ENCODE data around the gene CSTF2. TPM values are rescaled to one million over a fixed set of nuclear protein-coding genes. Genes with fewer than 3 reads are reported as not detected.
A peak's percentile ranks its signal among the peaks of the same experiment; 100 is the strongest.

Gene CSTF2
- polyA plus RNA-seq, 1 donor = 18.0 TPM

DNA sequence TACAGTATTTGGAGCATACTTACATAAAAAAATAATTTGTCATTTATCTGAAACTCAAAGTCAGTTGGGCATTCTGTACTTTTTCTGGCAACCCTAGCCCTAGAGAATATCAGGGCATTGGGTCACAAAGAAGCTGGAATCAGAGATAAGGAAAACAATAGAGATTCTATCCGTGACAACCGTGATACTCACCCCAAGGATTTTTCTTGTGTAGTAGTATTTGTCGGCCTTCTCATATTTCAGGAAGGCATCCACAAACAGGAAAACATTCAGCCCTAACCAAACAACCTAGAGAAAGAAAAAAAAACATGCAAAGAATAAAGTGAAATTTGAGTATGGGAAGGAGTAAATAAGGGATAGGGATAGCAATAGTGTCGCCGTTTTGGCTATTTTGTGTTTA is 50.3 kb downstream of the CSTF2 start:
- WGBS (ENCODE audit: insufficient coverage, low lambda C conversion rate) = no CpG with 5 or more reads among the region's 5 CpGs
- Histone ChIP-seq H3K27me3 (ENCODE audit: control insufficient read depth, insufficient read depth, low read length) (no peaks in the 10 kb centered on the region), H3K9me3 (ENCODE audit: control insufficient read depth, low read depth, low read length) (no peaks in the 10 kb centered on the region), H3K4me1 (ENCODE audit: control insufficient read depth, insufficient read depth, low read length) (no peaks in the 10 kb centered on the region), H3K4me3 (ENCODE audit: low read length) (no peak overlapping the region), H3K27ac (ENCODE audit: low read length) (no peak overlapping the region), H3K36me3 (ENCODE audit: control insufficient read depth, insufficient read depth, low read length) (no peaks in the 10 kb centered on the region)
- no peak for DNase-seq

DNA sequence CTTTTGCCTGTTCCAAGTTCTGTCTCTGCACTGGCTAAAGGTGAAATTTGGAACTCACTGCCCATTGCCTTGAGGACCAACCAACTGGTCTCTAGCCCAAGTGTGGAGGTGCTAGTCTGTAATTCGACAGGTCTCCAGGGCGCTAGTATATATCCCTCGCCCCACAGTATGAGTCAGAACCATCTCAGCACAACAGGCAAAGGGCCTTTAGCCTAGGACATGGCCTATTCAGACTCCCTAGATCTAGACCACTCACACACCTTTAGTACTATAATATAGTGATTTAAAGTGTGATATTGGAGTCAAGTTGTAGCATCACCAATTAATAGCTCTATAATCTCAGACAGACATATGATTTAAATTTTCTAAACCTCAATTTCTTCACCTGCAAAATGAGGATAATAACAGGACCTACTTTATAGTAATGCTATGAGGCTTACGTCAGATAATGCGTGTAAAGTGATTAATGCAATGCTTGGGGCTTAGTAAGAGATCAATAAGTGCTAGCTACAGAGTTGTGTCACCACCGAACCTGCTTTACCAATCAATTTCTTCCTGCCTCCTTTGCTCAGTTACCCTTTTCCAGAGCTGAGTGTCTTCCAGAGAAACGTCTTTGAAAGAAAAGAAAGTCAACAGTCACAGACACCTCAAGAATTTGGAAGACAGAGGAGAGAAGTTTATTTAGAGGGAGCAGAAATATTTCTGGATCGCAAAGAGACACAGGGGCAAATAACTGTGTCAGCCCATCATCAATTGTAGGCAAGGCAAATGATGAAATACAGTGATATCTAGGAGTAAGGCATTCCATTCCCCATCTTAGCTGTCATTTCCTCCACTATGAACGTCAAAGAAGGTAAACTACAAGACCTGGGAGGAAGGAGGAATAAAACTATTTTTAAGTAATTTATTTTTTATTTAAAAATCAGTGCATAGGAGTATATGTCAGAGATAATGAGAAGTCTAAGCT is 51.7 kb downstream of the CSTF2 start:
- Histone ChIP-seq H3K4me1 (ENCODE audit: control insufficient read depth, insufficient read depth, low read length) (no peaks in the 10 kb centered on the region), H3K27ac (ENCODE audit: low read length) (no peak overlapping the region), H3K4me3 (ENCODE audit: low read length) (no peak overlapping the region), H3K9me3 (ENCODE audit: control insufficient read depth, low read depth, low read length) (no peaks in the 10 kb centered on the region), H3K36me3 (ENCODE audit: control insufficient read depth, insufficient read depth, low read length) (no peaks in the 10 kb centered on the region), H3K27me3 (ENCODE audit: control insufficient read depth, insufficient read depth, low read length) (no peaks in the 10 kb centered on the region)
- DNase-seq = no peak
- WGBS (ENCODE audit: insufficient coverage, low lambda C conversion rate) = no CpG with 5 or more reads among the region's 9 CpGs

DNA sequence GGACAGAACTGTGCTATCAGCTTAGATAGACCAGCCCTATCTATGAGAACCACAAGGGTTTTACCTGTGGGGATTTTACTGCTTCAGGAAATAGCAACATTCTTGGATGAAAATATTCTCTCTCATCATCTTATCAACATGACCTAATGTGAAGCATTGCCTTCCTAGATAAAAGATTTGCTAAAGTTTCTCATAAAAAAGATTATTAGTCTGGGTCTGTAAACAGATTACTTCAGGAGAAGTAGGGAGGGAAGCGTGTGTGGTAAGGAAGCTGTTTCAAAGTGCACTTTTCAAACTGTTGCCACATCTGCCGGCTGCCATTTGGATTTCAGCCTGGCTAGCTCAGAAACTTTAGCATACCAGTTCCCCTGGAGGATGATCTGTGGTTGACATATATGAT is 54.1 kb downstream of the CSTF2 start, which contains the start of gene NOX1:
NOX1 (minus strand) TSS at position 35 of the 400 bp plus-strand sequence. CDS start 220 bp downstream, outside the sequence.
- no peaks in the 10 kb centered on the region for H3K36me3 ChIP-seq (ENCODE audit: control insufficient read depth, insufficient read depth, low read length)
- no peaks in the 10 kb centered on the region for H3K4me1 ChIP-seq (ENCODE audit: control insufficient read depth, insufficient read depth, low read length)
- no CpG with 5 or more reads among the region's 2 CpGs for WGBS (ENCODE audit: insufficient coverage, low lambda C conversion rate)
- DNase-seq = peak; percentile 42 to 72
- H3K27ac ChIP-seq (ENCODE audit: low read length) = peak within 1 kb of the TSS; percentile 68
- no peak within 1 kb of the TSS for H3K4me3 ChIP-seq (ENCODE audit: low read length)
- H3K9me3 ChIP-seq (ENCODE audit: control insufficient read depth, low read depth, low read length) = no peaks in the 10 kb centered on the region
- no peaks in the 10 kb centered on the region for H3K27me3 ChIP-seq (ENCODE audit: control insufficient read depth, insufficient read depth, low read length)

- WGBS (ENCODE audit: insufficient coverage, low lambda C conversion rate) = no CpG with 5 or more reads among the region's 2 CpGs
- H3K36me3 ChIP-seq (ENCODE audit: control insufficient read depth, insufficient read depth, low read length) = no peaks in the 10 kb centered on the region
- no peak overlapping the region for H3K4me3 ChIP-seq (ENCODE audit: low read length)
- H3K27me3 ChIP-seq (ENCODE audit: control insufficient read depth, insufficient read depth, low read length) = no peaks in the 10 kb centered on the region
- DNase-seq = peak in 1 of 2 donors; percentile 41
- no peak overlapping the region for H3K27ac ChIP-seq (ENCODE audit: low read length)
- no peaks in the 10 kb centered on the region for H3K4me1 ChIP-seq (ENCODE audit: control insufficient read depth, insufficient read depth, low read length)
- H3K9me3 ChIP-seq (ENCODE audit: control insufficient read depth, low read depth, low read length) = no peaks in the 10 kb centered on the region
Observed at GRCh38 chrX:100880368-100880767, 60.2 kb downstream of the CSTF2 start.

- H3K4me1 ChIP-seq (ENCODE audit: control insufficient read depth, insufficient read depth, low read length) = no peaks in the 10 kb centered on the region
- no CpG with 5 or more reads among the region's 4 CpGs for WGBS (ENCODE audit: insufficient coverage, low lambda C conversion rate)
- H3K36me3 ChIP-seq (ENCODE audit: control insufficient read depth, insufficient read depth, low read length) = no peaks in the 10 kb centered on the region
- DNase-seq = peak in 1 of 2 donors; percentile 31
- H3K4me3 ChIP-seq (ENCODE audit: low read length) = no peak overlapping the region
- no peaks in the 10 kb centered on the region for H3K27me3 ChIP-seq (ENCODE audit: control insufficient read depth, insufficient read depth, low read length)
- H3K9me3 ChIP-seq (ENCODE audit: control insufficient read depth, low read depth, low read length) = no peaks in the 10 kb centered on the region
- peak overlapping the region; percentile 58 for H3K27ac ChIP-seq (ENCODE audit: low read length)
Observed at GRCh38 chrX:100883654-100884053, 63.5 kb downstream of the CSTF2 start.

Other genes with a start within 250 kb of the CSTF2 start
- gene TNMD, start 235.5 kb upstream of the CSTF2 start, polyA plus RNA-seq = 1.2 TPM
- 115 TPM for gene TSPAN6, start 183.6 kb upstream of the CSTF2 start, polyA plus RNA-seq
- gene SRPX2, start 176.2 kb upstream of the CSTF2 start, polyA plus RNA-seq = 6.1 TPM
- 6.0 TPM for gene SYTL4, start 88.3 kb upstream of the CSTF2 start, polyA plus RNA-seq
- 1.8 TPM for gene NOX1, start 54.0 kb downstream of the CSTF2 start, polyA plus RNA-seq
- gene XKRX, start 108.5 kb downstream of the CSTF2 start, polyA plus RNA-seq = 8.8 TPM
- gene ARL13A, start 149.3 kb downstream of the CSTF2 start, polyA plus RNA-seq = 0.21 TPM
- gene TRMT2B, start 231.7 kb downstream of the CSTF2 start, polyA plus RNA-seq = 14.4 TPM

Measured in large intestine (tissue), 3 donors.